HuH-7 (cell line): ENCODE data around the gene MUC20.
"Not testable (repeated sequence)": the region's sequence is repeated elsewhere in the genome, so short reads cannot be mapped to it uniquely, and the experiment has no call there.

Experiments used
- DNase-seq: peaks from one replicate; pipeline ENCODE4 v3.0.0; 2011; ENCODE audit warnings: low spot score

Gene MUC20

DNA sequence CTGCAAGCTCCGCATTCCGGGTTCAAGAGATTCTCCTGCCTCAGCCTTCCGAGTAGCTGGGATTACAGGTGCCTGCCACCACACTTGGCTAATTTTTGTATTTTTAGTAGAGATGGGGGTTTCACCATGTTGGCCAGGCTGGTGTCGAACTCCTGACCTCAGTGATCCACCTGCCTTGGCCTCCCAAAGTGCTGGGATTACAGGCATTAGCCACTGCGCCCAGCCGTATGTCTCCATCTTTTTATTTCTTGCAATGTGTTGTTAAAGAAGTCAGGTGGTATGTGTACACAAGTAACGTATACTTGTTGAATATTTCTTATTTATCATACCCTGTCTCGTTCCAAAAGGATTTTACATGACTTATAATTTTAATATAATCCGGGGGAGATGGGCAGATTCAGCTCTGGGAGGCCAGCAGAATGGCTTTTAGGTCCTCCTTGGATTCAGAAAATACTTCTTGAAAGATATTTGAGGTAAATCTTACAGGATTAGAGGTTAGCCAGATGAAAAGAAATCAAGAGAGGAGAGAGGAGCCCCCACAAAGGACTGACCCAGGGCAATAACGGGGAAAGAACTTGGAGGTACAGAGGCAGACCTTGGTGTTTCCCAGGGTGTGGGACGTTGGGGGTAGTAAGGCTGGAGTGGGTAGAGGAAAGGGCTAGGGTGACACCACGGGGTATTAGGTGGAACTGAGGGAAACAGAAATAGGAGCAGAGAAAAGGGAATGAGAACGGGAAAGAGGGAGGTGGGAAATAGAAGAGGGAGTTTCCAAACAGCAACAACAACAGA lies 27.2 kb upstream of the MUC20 start:
- no peak for DNase-seq

DNA sequence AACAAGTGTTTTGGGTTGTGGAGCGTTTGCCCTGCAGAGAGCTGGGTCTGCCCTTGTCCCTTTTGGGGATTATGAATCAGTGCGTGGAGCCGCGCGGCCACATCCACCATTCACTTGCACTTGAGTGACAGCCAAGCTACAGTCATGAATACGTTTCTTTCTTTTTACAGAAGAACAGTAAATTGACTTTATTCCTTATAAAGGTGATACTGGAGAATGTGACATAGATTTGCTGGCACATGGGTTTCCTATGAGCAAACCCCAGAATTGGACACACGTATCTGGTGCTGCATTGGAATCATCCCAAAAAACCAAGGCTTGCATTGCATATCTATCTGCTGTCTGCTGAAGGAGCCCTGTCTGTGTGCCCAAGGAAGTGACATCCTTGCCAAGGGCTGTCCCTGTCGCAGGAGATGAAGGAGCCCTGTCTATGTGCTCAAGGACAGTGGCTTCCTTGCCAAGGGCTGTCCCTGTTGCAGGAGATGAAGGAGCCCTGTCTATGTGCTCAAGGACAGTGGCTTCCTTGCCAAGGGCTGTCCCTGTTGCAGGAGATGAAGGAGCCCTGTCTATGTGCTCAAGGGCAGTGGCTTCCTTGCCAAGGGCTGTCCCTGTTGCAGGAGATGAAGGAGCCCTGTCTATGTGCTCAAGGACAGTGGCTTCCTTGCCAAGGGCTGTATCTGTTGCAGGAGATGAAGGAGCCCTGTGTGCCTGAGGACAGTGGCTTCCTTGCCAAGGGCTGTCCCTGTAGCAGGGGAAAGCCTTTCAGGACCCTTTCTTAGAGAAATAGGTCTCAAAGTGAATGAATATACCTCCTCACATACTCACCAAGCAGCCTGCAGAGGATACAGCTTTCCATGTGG lies 26.3 kb upstream of the MUC20 start:
- DNase-seq = not testable (repeated sequence)

DNA sequence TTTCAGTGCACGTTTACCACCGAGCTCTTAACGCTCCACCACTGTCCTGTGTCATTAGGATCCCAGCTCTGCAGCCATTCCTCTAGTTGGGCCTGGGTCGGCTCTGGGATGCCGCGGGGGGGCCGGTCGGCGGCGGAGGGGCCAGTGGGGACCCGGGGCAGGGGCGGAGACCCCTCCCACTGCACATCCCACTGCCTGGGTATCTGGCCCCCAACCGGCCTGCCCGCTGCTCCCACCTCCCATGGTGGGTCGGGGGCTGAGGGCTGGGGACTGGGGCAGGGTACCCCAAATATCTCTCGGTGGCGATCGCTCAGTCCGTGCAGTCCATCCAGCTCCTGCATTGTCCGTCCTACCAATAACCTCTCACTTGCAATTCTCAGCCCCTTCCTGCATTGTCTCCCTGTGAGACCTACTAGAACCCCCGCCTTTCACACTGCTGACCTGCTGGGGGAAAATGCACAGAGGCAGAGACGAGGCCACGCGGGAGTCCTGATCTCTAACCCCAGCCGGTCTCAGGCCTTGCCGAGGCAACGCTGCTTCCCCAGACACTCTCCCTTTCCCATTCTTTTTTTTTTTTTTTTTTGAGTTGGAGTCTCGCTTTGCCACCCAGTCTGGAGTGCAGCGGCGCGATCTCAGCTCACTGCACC lies 24.0 kb upstream of the MUC20 start:
- DNase-seq = no peak

DNA sequence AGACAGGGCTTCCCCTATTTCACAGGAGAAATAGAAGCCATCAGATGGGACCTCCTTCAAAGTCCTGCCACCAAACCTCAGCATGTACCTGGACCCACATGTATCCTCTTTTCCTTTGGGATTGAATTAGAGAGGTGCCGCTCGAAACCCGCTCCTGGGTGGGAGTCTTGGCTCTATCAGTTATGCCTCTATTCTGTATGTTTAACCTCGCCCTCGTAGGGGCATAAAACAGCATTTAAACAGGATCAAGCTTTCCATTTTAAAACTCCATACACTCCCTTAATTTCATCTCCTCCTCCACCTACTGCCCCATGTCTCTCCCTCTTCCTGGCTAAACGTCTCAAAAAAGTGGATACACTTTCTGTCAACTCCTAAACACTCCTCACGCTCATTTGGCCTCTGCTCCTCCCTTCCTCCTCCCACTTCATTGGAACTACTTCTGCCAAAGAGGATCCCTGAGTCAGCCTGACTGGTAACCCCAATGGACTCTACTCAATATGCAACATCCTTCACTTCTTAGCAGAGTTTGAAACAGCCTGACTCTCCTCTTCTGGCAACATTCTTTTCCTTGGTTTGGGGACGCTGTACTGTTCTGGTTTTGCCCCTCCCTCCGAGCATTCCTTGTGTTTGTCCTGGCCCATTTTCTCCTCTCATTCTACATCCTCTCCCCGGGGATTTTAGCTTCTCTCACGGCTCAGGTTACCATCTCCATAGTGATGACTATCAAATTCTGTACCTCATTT lies 23.0 kb upstream of the MUC20 start:
- DNase-seq = no peak

DNA sequence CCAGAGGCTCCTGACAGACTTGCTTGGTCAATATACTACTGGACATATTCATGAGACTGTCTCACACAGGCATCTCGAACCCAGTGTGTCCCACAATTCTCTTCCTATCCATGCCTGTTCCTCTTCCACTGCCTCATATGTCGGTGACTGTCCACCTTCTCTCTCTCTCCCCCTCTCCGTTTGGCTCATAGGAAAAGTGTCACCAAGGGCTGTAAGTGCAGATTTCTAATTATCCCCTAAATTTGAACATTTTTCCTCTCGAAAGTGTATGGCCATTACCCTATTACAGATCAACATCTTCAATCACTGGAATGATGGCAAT lies 22.5 kb upstream of the MUC20 start:
- DNase-seq = no peak

DNA sequence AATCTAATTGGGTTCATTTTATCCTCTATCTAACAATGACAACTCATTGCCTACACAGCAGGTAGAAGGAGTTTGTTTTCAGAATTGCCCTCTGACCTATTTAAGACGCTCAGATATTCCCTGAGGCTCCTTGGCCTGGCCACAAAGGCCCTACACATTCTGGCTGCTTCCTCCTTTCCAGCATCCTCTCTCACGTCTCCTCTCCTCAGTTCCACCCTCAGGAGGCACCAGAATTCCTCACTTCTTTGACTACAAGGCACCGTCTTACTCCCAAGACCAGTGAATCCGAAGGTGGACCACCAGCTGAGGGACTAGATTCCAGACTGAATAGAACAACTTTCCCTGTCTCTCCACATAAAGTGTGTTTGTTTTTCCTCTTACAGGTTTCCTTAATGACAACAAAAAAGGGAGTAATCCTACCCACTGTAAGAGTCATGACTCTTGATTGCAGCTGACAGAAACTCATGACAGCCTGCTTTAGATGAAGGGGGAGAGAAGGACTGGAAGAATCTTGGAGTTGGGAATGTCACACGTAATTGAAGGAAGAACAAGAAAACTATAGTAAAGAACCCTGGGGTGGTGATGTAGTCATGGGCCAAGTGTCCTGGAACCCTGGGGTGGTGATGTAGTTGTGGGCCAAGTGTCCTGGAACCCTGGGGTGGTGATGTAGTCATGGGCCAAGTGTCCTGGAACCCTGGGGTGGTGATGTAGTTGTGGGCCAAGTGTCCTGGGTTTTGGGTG lies 22.0 kb upstream of the MUC20 start:
- DNase-seq = no peak

DNA sequence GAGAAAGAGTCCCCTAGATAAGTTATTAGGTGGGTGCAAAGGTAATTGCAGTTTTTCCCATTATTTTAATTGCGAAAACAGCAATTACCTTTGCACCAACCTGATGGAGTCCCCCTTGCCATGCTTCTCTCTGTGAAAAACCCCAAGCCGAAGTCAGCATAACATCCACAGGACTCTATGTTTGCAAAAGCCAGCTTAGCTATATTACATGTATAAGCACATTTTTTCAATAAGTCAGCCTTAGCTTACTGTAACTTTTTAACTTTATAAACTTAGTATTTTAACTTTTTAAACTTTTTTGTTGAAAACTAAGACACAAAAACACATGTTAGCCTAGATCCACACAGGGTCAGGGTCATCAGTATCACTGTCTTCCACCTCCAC lies 21.4 kb upstream of the MUC20 start:
- DNase-seq = no peak

DNA sequence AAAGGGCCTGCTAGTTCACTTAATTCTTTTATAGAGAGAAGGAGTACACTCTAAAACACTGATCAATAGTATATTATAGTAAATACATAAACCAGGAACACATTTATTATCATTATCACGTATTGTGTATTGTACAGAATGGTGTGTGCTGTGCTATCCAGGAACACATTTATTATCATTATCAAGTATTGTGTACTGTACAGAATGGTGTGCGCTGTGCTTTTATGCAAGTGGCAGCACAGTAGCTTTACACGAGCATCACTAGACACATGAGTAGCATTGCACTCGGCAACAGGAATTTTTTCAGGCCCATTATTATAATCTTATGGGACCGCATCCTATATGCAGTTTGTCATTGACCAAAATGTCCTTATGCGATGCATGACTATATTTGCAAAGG lies 20.9 kb upstream of the MUC20 start:
- DNase-seq = no peak

DNA sequence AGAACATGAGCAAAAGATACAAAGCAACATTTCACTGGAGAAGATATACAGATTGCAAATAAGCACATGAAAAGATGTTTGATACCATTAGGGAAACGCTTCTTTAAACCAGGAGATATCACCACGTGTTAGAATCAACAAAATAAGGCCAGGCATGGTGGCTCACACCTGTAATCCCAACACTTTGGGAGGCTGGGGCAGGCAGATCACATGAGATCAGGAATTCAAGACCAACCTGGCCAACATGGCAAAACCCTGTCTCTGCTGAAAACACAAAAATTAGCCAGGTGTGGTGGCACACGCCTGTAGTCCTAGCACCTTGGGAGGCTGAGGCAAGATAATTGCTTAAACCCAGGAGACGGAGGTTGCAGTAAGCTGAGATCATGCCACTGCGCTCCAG lies 20.5 kb upstream of the MUC20 start:
- no peak for DNase-seq

DNA sequence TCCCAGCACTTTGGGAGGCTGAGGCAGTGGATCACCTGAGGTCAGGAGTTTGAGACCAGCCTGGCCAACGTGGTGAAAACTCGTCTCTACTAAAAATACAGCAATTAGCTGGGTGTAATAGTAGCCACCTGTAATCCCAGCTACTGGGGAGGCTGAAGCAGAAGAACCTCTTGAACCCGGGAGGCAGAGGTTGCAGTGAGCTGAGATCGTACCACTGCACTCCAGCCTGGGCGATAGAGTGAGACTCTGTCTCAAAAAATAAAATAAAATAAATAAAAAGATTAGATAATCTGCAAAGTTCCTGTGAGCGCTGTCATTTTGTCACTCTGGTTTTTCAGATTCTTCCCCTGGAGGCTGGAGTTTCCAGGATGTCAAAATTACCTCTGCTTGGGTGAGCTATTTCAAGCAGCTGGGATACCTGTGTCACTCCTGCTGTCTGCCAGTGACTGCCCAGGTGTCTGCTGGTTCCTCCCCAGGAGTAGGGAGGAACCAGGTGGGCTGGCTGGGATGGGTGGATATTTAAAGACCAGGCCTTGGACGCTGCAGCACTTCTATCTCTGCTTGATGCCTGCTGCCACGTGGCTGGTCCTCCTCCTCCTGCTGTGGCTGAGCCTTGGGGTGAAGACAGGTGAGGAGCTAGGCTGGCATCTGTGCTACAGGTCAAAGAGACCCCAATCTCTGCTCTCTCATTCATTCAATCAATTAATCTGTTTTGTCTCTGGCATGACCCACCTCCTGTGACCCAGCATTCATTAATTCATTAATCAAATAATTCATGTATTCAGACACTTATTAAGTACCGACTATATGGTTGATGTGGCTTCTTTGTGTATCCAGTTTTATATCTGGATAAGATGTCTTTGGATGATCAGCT lies 19.5 kb upstream of the MUC20 start:
- no peak for DNase-seq

DNA sequence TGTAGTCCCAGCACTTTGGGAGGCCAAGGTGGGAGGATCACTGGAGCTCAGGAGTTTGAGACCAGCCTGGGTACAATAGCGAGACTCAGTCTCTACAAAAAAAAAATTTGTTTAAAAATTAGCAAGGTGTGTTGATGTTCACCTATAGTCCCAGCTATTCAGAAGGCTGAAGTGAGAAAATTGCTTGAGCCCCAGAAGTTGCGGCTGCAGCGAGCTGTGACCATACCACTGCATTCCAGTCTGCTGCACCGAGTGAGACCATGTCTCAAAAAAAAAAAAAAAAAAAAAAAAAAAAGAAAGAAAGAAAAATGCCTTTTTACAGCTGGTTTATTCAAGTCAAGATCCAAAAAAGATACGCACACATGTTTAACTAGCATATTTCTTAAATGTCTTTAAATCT lies 17.0 kb upstream of the MUC20 start:
- DNase-seq = no peak

DNA sequence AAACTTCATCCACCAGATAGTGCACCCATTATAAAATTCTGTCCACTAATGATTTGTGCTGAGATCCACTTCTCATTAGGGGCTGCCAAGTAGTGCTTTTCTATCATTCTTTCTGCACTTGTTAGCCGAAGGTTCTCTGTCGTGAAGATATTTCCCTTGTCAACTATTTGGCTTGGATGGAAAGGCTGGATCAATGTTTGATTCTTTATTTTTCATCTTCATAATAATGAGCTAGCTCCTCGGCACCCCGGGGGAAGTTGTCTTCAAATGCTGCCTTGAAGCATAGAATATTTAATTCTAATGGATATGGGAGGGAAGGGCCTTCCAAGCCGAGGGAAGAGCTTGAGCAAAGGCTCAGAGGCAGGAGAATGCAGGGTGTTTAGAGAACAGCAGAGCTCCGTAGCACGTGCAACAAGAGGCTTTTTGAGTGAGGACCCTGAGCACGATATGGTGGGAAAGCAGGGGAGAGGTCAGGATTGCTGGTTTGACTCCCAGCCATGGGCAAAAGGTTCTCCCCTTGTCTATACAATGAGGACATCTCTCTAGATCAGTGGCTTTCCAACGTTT lies 16.3 kb upstream of the MUC20 start:
- DNase-seq = no peak

DNA sequence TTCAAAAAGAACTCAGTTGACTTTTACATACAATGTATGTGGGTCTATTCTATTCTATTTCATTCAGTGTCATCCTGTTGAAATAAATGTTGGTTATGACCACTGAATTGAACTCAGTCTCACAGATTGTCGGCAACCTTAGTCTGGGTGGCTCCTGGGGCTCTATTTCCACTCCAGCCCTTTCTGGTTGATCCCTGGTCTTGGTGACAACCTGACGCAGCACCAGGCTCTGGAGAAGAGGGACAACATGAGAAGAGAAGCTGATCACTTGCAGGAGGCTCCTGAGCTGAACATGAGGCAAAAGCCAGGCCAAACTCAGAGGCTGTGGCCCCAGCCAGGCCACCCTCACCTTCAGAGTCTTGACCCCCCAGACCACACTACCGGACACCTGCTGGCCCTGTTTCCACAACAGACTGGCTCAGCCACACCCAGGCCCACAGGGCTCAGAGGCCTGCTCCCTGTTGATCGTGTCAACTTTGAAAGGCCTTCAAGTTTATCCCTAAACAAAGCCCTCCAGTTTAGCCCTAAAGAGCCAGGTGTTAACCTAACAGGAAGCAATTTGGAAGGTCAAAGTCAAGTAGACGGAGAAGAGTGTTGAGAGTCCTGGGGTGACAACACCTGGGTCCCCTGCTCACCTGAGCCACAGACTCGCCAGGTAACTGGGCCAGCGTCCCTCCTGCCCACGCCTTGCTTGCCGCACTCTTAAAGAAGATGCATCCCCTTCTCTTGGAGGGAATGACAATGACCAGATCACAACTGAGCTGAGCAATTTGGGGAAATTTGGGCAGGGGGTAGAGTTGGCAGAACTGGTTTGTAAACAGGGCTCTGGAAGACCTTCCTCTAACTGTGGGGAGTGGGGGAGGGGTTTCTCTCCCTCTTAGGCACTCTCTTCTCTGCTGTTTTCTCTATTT lies 15.4 kb upstream of the MUC20 start:
- DNase-seq = no peak

DNA sequence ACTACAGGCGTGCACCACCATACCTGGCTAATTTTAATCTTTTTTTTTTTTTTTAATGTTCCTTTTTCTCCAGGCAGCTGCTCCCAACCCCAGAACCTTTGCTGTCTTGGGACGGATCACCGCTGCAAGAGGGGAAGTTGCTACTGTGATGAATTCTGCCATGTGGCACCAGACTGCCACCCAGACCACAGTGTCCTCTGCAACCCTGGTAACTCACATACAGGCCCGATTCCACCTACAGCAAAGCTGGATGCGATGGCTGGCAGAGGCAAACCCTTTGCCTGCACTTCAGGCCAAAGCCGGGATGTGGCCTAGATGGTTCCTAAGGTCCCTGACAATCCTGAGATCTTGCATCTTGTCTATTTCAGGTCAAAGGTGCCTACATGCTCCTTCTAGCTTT lies 12.7 kb upstream of the MUC20 start:
- no peak for DNase-seq

DNA sequence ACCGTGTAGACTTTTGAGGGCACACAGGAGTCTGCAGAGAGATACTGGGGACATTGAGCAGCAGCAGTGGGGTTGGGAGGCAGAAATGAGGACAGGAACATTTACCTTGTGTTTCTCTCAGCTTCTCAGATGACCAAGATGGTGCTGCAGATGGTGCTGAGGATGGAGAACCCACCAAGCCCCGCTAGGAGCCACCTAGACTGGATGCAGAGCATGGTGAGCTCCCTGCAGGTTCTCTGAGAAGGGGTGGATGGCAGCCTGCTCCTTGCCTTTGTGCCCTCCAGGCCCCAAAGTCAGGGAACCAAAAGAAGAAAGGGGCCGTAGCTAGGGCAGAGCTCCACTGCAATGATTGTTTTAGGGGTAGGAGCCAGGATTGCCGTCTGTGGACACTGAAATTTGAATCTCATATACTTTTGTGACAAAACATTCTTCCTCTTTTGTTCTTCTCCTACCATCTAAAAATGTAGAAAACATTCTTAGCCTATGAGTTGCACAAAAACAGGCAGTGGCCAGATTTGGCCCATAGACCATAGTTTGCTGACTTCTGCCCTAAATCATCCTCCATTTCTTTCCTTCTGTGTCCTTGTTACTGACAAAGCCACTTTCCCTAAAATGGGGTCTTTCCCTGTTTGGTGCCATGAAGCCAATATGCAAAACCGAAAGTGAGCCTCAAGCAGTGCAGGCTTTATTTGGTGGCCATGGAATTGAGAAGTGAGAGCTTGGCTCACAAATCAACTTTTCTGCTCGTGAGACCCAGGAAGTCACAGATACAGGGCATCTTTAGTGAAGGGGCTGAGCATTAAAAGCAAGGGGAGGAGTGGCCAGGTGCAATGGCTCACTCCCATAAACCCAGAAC lies 11.9 kb upstream of the MUC20 start:
- no peak for DNase-seq

DNA sequence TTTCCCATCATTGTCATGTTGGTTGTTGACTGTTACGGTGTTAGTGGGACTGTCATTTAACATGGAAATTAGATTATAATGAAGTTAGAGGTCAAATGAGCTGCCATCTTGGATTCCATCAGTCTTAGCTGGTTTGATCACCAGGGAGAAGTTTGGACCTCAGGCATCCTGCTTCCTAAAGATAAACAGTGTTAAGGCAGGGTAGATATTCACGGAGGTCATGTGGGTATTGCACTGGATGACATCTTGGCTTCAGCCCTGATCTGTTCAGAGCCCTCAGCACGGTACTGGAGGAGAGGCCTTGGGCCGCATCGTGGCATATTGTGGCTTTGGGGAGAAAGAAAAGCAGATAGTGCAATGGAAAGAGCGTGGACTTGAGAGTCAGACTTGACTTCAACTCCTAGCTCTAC lies 11.1 kb upstream of the MUC20 start:
- DNase-seq = no peak

DNA sequence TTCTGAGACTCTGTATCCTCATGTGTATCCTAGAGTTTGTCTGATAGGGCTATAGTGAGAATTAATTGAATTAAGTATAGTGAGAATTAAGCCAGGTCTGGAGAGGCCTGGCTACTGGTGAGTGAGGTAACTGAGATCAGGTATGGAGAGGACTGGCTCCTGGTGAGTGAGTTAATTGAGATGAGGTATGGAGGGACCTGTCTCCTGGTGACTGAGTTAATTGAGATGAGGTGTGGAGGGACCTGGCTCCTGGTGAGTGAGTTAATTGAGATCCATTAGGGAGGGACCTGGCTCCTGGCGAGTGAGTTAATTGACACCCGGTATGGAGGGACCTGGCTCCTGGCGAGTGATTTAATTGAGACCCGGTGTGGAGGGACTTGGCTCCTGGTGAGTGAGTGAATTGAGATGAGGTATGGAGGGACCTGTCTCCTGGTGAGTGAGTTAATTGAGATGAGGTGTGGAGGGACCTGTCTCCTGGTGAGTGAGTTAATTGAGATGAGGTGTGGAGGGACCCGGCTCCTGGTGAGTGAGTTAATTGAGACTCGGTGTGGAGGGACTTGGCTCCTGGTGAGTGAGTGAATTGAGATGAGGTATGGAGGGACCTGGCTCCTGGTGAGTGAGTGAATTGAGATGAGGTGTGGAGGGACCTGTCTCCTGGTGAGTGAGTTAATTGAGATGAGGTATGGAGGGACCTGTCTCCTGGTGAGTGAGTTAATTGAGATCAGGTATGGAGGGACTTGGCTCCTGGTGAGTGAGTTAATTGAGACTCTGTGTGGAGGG lies 10.5 kb upstream of the MUC20 start:
- DNase-seq = not testable (repeated sequence)
